MCF 10A (cell line): ENCODE measurements around the gene ZNF467. TPM values are rescaled to one million over a fixed set of nuclear protein-coding genes. Genes with fewer than 3 reads are reported as not detected.

Experiments used
- BruUV-seq: library from RNA; stranded (reverse); fragments of 400-500 nt; replicated peaks from 2 replicates; lab custom pipeline; 2021; lab: Mats Ljungman, UMichigan
- CTCF ChIA-PET: fragments of 300-600 bp; sonication (Branson Sonifier 250); formaldehyde crosslinking; extraction: SDS; loops from one replicate; lab custom pipeline; 2021; ENCODE audit warnings: antibody characterized with exemption, inconsistent platforms; lab: Yijun Ruan, JAX
- POLR2A ChIA-PET: fragments of 300-600, 350-650 bp; sonication (Branson Sonifier 250); formaldehyde crosslinking; extraction: SDS; loops from one replicate; lab custom pipeline; 2020; ENCODE audit warnings: antibody characterized with exemption, inconsistent platforms; lab: Yijun Ruan, JAX
- DNase-seq: peaks from one replicate; pipeline ENCODE4 v3.0.0-alpha.2; 2018; ENCODE audit not compliant: unreplicated experiment
- H3K27ac Mint-ChIP-seq: one replicate; pipeline ENCODE4 v1.8.0; 2022; ENCODE audit warnings: mild to moderate bottlenecking, low read depth, mixed read lengths; ENCODE audit not compliant: unreplicated experiment
- H3K27me3 Mint-ChIP-seq: one replicate; pipeline ENCODE4 v1.8.0; 2022; ENCODE audit warnings: mixed read lengths; ENCODE audit not compliant: insufficient read depth, unreplicated experiment
- H3K36me3 Mint-ChIP-seq: one replicate; pipeline ENCODE4 v1.8.0; 2022; ENCODE audit warnings: mild to moderate bottlenecking, moderate library complexity, mixed read lengths; ENCODE audit not compliant: insufficient read depth, unreplicated experiment
- H3K4me1 Mint-ChIP-seq: one replicate; pipeline ENCODE4 v1.8.0; 2022; ENCODE audit warnings: mixed read lengths; ENCODE audit not compliant: insufficient read depth, unreplicated experiment
- H3K4me3 Mint-ChIP-seq: one replicate; pipeline ENCODE4 v1.8.0; 2022; ENCODE audit warnings: mild to moderate bottlenecking, moderate library complexity, mixed read lengths; ENCODE audit not compliant: unreplicated experiment
- H3K9me3 Mint-ChIP-seq: one replicate; pipeline ENCODE4 v1.8.0; 2022; ENCODE audit warnings: mixed read lengths; ENCODE audit not compliant: unreplicated experiment
- intact Hi-C: fragments of 100-400 bp; cut with micrococcal nuclease; formaldehyde crosslinking; loops from 2 replicates; pipeline ENCODE4 v1.14.1; 2022
- total RNA-seq: library from RNA; stranded (reverse); gene quantifications from 2 replicates; pipeline ENCODE4 v1.2.3, GENCODE V29; 2022
- TF ChIP-seq, protein P1 (sequence below): fragments of 200-600 bp; IDR thresholded peaks from one replicate; pipeline ENCODE4 v1.8.0; 2022; ENCODE audit warnings: antibody characterized with exemption, mild to moderate bottlenecking; ENCODE audit not compliant: unreplicated experiment

ZNF467 gene
- total RNA-seq, 1 experiment from 2014 or later = 3.7 TPM

DNA sequence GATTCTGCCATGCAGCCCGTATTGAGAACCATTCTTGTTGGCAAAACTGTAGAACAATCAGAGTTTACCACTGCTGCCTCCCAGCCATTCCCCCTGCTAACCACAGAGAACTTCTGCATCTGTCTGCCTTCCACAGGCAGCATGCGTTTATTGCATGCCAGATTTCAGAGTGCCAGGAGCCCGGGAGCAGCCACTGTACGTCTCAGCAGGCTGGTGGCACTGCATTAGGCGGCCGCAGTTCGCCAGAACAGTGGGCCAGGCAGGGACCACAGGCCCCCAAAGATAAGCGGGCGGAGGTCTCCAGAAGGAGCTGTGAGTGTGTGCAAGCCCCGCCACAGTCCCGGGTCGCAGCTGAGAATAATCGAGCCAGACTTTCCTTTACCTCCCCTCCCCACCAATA, 31.8 kb downstream of the ZNF467 start:
- DNase-seq = no peak
- H3K27me3 Mint-ChIP-seq = no peaks in the 10 kb centered on the region
- peak overlapping the region; percentile 71 for H3K4me3 Mint-ChIP-seq
- BruUV-seq = no TSS peak
- H3K9me3 Mint-ChIP-seq = no peaks in the 10 kb centered on the region
- H3K27ac Mint-ChIP-seq = no peak overlapping the region
- ChIA-PET CTCF (interaction anchor here (0.6 to 3.4 kb wide), 32 partner anchors 10 to 642 kb away, joined by 3 to 39 read pairs (median 5); no protein-coding TSS in a partner anchor), POLR2A (interaction anchor here (1.1 kb wide), 1 partner anchor 546 kb away, joined by 3 read pairs; the partner anchor contains the start of gene ZNF282)
- intact Hi-C loops = loop anchor here (1.0 kb wide), 1 partner anchor 79 kb away; no protein-coding TSS in a partner anchor
- H3K4me1 Mint-ChIP-seq = peaks cover 8% of the 10 kb centered on the region
- peaks cover 6% of the 10 kb centered on the region for H3K36me3 Mint-ChIP-seq
- TF ChIP-seq, protein P1, sequence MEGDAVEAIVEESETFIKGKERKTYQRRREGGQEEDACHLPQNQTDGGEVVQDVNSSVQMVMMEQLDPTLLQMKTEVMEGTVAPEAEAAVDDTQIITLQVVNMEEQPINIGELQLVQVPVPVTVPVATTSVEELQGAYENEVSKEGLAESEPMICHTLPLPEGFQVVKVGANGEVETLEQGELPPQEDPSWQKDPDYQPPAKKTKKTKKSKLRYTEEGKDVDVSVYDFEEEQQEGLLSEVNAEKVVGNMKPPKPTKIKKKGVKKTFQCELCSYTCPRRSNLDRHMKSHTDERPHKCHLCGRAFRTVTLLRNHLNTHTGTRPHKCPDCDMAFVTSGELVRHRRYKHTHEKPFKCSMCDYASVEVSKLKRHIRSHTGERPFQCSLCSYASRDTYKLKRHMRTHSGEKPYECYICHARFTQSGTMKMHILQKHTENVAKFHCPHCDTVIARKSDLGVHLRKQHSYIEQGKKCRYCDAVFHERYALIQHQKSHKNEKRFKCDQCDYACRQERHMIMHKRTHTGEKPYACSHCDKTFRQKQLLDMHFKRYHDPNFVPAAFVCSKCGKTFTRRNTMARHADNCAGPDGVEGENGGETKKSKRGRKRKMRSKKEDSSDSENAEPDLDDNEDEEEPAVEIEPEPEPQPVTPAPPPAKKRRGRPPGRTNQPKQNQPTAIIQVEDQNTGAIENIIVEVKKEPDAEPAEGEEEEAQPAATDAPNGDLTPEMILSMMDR = no peak

GRCh38 chr7:149736478-149737360, 36.7 kb downstream of the ZNF467 start:
- Mint-ChIP-seq H3K4me3 (no peak overlapping the region), H3K36me3 (peaks cover 6% of the 10 kb centered on the region), H3K4me1 (peaks cover 11% of the 10 kb centered on the region), H3K27ac (no peak overlapping the region), H3K9me3 (no peaks in the 10 kb centered on the region), H3K27me3 (no peaks in the 10 kb centered on the region)
- TF ChIP-seq, protein P1 = no peak
- no peak for DNase-seq
- TSS peak; percentile 25 for BruUV-seq
- ChIA-PET CTCF (interaction anchor here (0.6 kb wide), 1 partner anchor 236 kb away, joined by 3 read pairs; no protein-coding TSS in a partner anchor), POLR2A (no interaction called here)
- intact Hi-C loops = no loop called here

GRCh38 chr7:149735779-149736477, 37.5 kb downstream of the ZNF467 start:
- POLR2A ChIA-PET = interaction anchor here (0.5 kb wide), 1 partner anchor 683 kb away, joined by 4 read pairs; no protein-coding TSS in a partner anchor
- TF ChIP-seq, protein P1 = no peak
- Mint-ChIP-seq H3K9me3 (no peaks in the 10 kb centered on the region), H3K4me3 (no peak overlapping the region), H3K27me3 (no peaks in the 10 kb centered on the region), H3K4me1 (peaks cover 11% of the 10 kb centered on the region), H3K27ac (no peak overlapping the region), H3K36me3 (peaks cover 6% of the 10 kb centered on the region)
- intact Hi-C loops = no loop called here
- no TSS peak for BruUV-seq
- DNase-seq = no peak
- CTCF ChIA-PET = interaction anchor here (0.6 kb wide), 1 partner anchor 1871 kb away, joined by 5 read pairs; no protein-coding TSS in a partner anchor
